ENCODE measurements around the gene R3HDM4.

Gene R3HDM4

DNA sequence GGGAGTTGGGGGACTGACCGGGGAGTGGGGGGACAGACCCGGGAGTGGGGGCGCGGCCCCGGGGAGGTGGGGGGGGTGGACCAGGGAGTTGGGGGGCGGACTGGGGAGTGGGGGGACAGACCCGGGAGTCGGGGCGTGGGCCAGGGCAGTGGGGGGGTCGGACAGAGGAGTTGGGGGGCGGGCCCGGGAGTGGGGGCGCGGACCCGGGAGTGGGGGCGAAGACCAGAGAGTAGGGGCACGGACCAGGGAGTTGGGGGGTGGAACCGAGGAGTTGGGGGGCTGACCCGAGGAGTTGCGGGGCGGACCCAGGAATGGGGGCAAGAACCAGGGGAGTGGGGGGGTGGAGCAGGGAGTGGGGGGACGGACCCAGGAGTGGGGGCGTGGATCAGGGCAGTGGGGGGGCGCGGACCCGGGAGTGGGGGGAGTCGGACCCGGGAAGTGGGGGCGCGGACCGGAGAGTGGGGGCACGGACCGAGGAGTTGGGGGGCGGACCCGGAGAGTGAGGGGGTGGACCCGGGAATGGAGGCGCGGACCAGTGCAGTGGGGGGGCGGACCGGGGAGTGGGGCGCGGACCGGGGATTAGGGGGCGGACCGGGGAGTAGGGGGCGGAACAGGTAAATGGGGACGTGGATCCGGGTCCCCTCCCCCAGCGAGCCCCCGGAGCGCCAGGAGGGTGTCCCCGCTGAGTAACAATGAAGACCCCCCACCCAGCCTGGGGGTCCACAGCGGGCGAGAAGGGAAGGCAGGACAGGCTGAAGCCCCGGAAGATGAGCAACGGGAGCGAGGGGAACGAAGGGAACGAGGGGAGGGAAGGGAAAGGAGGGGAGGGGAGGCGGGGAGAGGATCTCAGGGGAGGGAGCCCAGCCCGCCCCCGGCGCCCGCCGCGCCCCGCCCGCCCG is 589 bp downstream of the R3HDM4 start:
- DNase-seq (ENCODE audit: low read depth in 3 of 3), result peak in 1 of 3 experiments; percentile 43

DNA sequence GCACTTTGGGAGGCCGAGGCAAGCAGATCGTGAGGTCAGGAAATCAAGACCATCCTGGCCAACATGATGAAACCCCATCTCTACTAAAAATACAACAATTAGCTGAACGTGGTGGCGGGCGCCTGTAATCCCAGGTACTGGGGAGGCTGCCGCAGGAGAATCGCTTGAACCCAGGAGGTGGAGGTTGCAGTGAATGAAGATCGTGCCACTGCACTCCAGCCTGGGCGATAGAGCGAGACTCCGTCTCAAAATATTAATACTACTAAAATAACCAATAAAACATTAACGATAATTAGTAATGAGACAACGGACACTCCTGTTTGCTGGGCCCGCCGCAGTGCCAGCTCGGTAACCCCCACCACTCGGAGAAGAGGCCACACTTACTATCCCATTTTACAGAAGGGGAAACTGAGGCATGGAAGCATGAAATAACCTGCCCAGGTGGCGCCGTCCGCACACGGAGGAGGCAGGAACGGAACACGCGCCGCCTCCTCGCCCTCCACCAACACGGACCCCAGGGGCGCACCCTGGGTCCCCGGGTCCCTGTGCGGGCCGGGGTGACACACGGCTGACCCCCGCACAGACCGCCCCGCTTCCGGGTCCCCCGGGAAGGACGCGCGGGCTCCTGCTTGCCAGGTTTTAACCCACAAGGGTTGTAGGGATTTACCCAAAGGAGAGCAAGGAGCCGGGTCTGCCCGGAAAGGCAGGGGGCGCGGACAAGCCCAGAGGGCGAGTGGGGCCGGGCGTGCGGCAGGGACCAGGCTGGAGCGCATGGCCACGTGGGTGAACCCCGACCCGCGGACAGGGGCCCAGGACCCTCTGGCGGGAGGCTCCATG is 1.6 kb downstream of the R3HDM4 start:
- DNase-seq (ENCODE audit: low read depth in 3 of 3), result no peak

DNA sequence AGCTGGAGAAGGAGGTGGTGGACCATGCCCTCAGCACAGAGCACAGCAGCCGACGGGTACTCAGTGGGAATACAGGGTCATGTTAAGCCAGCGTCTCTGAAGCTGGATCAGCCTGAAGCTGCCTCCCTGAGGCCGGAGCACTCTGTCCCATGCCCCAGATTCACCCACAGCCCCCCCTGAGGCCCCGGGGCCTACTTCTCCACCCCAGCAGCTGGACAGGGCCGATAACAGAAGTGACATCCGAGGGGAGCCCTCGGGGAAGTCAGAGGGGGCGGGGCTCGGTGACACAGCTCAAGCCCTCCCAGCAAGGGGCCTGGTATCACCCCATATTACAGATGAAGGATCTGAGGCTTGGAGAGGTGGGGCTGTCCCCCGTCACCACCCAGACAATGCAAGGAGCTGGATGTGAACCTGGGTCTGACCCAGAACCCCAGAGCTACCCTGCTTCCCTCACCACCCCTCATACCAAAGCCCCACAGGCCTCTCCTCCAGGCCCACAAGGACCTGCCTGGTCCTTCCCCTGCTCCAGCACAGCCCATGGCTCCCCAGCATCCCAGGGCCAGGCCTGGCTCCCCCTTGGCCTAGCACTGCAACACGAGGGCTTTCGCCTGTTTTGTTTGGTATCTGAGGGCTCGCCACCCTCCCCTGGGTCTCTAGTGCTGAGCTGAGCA is 5.7 kb downstream of the R3HDM4 start:
- no peak for DNase-seq (ENCODE audit: low read depth in 3 of 3)

DNA sequence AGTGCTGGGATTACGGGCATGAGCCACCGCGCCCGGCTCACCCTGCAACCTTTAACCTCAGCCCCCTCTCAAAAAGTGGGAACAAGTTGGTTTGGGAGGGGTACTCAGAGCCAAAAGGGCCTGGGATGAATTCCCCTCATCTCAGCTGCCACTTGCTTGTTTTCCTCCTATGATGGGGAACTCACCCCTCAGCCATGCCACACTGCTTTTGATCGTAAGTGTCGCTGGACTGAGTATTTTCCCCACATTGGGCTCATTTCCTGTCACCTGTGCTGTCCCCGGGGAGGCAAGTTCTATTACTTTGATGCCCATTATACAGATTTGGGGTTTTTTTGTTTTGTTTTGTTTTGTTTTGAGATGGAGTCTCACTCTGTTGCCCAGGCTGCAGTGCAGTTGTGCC is 6.5 kb downstream of the R3HDM4 start:
- DNase-seq (ENCODE audit: low read depth in 3 of 3), result no peak

DNA sequence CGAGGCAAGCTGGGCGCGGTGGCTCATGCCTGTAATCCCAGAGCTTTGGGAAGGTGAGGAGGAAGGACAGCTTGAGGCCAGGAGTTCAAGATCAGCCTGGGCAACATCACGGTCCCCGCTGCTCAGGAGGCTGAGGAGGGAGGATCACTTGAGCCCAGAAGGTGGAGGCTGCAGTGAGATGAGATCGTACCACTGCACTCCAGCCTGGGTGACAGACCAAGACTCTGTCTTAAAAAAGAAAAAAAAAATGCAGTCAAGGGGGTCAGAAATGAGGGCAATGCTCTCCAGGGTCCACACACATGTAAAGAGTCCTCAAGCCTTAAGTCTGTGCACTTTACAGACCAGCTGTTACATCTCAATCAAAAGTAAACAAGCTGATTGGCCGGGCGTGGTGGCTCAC is 8.5 kb downstream of the R3HDM4 start:
- no peak for DNase-seq (ENCODE audit: low read depth in 3 of 3)

DNA sequence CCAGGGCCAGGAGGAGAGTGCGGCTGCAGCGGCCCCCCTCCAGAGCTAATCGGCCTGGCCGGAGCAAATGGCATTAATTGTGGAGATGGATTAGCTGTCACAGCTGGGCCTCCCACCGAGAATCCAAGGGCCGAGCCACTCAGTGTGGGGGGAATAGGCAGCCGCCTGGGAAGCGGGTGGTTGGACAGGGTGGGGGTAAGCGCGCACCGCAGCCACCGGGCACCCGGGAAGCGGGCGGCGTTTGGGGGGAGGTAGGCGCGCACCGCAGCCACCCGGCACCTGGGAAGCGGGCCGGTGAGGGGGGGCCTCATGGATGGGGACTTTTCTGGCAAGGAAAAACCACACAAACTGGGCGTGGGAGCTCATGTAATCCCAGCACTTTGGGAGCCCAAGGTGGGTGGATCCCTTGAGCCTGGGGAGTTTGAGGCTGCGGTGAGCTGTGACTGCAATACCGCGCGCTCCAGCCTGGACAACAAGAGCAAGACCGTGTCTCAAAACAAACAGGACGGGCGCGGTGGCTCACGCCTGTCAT is 9.7 kb downstream of the R3HDM4 start:
- DNase-seq (ENCODE audit: low read depth in 3 of 3), result no peak

DNA sequence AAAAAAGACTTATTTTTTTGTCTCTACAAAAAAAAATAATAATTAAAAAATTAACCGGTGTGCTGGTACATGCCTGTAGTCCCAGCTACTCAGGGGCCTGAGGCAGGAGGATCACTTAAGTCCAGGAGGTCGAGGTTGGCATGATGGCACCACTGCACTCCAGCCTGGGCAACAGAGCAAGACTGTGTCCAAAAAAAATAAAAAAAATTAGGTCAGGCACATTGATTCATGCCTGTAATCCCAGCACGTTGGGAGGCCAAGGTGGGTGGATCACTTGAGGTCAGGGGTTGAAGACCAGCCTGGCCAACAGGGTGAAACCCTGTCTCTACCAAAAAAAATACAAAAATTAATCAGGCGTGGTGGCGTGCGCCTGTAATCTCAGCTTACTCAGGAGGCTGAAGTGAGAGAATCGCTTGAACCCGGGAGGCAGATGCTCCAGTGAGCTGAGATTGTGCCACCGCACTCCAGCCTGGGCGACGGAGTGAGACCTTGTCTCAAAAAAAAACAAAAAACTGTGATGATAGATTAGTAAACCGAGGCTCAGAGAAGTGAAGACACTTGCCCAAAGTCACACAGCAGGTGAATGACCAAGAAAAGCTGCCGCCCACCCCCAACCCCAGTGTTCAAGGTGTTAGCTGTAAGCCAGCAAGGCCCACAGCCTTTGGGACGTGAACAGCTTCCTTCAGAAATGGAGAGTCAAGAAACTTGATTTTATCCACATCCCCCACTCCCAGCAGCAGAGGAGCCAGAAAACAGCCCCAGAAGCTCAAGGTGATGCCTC is 10.4 kb downstream of the R3HDM4 start:
- DNase-seq (ENCODE audit: low read depth in 3 of 3), result no peak

DNA sequence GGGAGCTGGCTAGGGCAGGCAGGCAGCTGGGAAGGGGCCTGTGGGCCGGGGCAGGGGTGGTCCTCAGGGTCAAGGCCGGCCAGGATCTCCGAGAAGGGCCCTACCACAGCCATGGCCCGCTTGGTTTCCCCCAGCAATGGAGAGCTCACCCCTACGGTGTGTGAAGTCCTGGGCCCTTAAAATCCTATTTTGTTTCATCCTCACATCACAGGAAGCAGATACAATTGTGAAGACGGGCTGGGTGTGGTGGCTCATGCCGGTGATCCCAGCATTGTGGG is 11.0 kb downstream of the R3HDM4 start:
- no peak for DNase-seq (ENCODE audit: low read depth in 3 of 3)

DNA sequence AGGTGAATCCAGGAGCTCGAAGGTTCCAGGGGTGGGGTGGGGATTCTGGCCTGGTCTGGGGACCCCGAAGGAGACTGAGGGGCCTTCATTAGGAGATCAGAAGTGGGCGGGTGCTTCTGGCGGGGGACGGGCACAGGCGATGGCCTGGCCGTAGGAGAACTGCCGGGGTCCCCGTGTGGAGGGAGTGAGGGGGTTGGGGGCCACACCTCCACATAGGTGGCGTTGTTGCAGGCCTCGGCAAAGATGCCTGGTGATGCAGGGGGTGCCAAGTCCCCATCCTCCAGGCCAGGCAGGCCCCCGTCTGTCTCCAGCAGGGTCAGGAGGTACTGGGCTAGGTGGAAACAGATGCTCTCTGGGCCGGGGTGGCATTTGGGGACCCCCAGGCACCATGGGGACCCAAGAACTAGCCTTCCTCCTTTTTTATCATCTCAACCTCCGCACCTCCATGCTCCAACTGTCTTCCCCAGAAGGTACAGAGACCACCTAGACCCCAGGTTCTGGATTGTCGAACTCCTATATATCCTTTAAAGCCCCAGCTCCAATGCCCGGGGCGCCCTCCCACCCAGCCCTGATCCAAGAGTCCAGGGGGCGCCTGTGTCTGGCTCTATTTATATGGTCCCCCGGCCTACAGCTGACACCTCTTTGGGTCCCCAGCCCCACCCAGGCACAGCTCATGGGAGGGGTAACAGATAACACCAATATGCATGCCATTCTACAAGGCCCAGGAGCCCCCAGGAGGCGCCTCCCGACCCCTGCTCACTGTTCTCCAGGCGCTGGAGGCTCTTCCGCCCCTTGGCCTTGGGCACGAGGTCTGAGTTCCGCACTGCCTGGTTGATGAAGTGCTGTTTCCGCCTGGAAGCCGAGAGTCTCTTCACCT is 11.6 kb downstream of the R3HDM4 start:
- DNase-seq (ENCODE audit: low read depth in 3 of 3), result no peak

DNA sequence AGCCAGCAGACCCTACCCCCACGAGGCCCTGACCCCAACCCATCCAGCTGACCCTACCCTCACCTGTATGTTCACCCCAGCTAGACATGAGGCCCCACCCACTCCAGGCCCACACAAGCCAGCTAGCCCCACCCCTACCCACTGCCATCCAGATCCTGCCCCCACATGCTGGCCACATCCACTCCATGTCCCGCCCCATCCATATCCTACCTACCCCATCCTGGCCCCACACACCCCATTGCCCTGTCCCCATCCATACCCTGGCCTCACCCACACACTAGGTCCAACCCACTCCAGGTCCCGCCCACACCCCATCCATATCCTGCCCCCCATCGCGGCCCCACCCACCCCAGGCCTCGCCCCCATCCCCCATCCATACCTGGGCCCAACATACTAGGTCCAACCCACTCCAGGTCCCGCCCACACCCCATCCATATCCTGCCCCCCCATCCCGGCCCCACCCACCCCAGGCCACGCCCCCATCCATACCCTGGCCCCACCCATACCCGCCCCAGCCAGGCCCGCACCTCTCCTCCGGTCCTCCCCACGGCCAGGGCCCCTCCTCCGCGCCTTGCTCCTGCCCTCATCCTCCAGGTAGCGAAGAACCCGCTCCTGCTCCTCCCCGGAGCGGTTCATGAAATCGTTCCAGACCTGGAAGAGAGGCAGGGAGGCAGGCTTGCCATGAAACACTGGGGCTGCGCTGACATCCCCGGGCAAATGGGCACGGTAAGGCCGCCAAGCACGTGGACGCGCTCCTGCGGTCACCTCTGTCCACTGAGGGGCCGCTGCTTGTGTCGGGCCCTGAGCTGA is 12.5 kb downstream of the R3HDM4 start:
- no peak for DNase-seq (ENCODE audit: low read depth in 3 of 3)

DNA sequence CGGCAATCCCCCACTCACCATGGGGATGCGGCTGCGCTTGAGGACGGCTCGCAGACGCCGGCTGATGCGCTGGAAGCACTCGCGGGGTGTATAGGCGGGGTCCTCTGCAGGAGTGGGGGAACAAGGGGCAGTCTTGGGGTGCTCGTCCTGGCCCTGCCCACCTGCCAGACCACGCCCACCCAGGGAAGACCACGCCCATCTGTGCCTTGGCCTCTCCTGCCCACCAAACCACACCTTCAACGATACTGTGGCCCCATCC is 13.0 kb downstream of the R3HDM4 start:
- DNase-seq (ENCODE audit: low read depth in 3 of 3), result no peak

DNA sequence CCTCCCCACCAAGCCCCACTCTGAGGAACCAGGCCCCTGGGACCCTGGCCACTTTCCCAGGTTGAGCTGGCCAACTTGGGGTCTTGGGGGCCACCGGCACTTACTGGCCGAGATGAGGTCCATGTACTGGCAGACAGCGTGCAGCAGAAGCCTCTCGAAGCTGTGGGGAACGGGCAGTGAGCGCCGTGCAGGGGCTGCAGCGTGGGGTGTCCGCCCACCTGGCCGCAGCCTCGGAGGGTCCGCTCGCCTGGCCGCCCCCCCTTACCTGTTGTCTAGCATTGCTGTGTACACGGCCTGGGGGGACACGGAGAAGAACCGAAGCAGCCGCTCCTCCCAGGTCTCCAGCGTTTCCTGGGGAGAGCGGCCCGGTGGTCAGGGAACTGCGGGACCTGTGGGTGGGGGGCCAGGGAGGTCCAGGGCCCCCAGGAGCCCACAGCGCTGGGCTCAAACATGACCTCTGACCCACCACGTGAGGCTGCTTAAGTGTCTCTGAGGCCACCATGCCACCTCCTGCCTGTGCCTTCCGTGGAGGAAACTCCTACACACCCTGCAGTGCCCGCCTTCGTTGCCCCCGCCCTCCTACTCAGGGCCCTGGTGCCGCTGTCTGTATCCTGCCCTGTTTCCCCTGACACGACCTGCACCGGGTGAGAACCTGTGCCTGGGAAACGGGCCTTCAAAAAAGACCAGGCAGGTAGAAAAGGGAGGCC is 13.5 kb downstream of the R3HDM4 start:
- DNase-seq (ENCODE audit: low read depth in 3 of 3), result no peak

DNA sequence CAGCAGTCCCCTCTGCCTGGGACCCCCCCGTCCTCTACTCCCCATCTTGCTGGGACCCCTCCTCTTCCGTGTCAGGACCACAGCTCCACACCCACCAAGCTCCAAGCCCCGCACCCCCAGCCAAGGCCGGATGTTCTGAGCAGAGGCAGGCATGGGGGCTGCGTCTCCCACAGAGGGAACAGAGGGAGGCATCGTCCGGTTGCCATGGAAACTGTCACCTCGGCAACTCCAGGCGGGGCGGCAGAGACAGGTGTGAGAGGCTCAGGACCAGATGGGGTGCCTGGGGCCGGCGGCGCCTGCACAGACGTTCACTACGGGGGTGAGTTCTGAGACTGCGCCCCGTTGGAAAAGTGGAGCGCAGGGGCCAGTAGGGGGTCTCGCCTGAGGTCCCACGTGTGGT is 14.4 kb downstream of the R3HDM4 start:
- no peak for DNase-seq (ENCODE audit: low read depth in 3 of 3)

DNA sequence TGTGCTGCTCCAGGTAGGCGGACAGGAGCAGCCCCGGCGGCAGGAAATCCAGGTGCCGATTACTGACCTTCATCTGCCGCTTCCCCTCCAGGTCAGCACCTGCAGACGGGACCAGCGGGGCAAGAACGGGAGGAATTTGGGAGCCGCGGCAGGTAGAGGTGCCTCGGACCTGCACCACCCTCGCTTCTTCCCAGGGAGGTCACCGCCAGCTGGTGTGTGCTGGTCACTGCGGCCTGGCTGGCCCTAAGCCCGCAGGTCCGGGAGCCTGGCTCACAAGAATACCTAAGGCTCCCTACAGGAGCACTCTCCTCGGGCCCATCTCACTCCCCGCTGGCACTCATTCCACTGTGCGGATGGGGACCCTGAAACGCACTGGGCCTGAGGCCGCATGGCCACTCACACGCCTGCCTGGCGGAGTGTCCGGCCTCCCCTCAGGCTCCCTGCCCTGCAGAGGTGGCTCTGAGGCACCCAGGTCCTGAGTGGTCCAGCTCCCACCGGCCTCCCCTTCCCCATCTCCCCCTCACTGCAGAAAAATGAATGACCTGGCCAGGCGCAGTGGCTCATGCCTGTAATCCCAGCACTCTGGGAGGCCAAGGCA is 15.5 kb downstream of the R3HDM4 start:
- DNase-seq (ENCODE audit: low read depth in 3 of 3), result no peak

DNA sequence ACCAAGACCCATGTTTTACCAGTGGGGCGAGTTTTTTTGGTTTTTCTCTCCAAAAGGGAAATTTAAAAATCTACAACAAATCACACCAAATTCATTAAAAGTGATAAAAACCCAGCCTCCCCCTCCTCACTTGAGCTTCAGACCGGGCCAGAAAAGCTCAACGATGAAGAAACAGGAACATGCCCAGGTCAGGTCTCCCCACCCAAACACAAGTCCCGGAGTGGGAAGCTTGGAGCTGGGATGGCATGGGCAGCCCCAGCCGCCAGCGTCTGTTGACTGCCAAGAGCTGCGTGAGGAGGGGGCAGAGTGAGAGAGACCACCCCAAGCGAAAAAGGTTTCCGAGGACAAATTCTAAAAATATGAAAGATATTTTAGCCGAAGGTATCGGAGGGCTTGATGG is 16.0 kb downstream of the R3HDM4 start:
- no peak for DNase-seq (ENCODE audit: low read depth in 3 of 3)

DNA sequence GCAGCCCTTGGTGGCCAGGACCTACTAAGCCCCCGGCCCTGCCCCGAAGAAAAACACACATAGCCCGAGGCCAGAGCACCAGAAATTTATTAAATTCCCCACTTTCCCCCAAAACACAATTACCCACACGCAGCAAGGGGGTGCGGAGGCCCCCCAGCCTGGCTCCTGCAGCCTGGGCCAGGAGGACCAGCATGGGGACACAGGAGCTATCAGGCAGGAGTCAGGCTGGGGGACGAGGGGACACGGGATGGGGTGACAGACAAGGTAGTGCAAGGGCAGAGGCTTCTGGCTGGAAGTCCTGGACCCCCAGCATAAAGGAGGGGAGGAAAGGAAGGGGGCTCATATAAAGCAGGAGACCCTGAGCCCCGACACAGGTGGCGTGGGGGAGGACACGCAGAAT is 16.6 kb downstream of the R3HDM4 start:
- no peak for DNase-seq (ENCODE audit: low read depth in 3 of 3)

DNA sequence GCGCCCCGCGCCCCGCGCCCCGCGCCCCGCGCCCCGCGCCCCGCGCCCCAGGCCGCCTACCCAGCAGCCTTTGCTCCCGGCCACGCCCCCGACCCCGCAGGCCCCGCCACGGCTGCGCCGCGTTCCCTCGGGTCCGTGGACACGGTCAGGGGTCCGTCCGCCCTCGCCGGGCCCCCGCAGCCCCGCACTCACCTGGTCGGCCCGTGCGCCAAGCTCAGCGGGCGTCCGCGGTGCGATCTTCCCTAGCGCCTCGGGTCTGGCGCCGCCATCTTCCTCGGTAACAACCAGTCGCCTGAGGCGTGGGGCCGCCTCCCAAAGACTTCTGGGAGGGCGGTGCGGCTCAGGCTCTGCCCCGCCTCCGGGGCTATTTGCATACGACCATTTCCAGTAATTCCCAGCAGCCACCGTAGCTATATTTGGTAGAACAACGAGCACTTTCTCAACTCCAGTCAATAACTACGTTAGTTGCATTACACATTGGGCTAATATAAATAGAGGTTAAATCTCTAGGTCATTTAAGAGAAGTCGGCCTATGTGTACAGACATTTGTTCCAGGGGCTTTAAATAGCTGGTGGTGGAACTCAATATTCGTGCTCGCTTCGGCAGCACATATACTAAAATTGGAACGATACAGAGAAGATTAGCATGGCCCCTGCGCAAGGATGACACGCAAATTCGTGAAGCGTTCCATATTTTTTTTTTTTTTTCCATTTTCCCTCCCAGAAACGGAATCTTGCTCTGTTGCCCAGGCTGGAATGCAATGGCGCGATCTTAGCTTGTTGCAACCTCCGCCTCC is 19.9 kb downstream of the R3HDM4 start, which contains the start of the genes MED16 and RNU6-9:
MED16 (minus strand) TSS at position 294 of the 796 bp plus-strand sequence. CDS start 2,056 bp downstream, outside the sequence.
RNU6-9 (plus strand) TSS at position 591 of the 796 bp plus-strand sequence.
- peak; percentile 75 to 87 (median 81) for DNase-seq (ENCODE audit: low read depth in 3 of 3)

All from stimulated activated CD4-positive, alpha-beta T cell treated with anti-CD3 and anti-CD28 coated beads, TNF-alpha, amount 100 ng/mL, for 24 hours (primary cell).